Esophagus (tissue), 2 donors: ENCODE results near the gene CCL4. TPM values are rescaled to one million over a fixed set of nuclear protein-coding genes. Genes with fewer than 3 reads are reported as not detected.
"Not testable (repeated sequence)": the region's sequence is repeated elsewhere in the genome, so short reads cannot be mapped to it uniquely, and the experiment has no call there.

Experiments
- H3K27ac ChIP-seq, 2 donors: one replicate each; pipeline ENCODE4 v1.5.1; 2013; ENCODE audit warnings: low read depth in 2 of 2, mild to moderate bottlenecking in 2 of 2, inconsistent platforms in 1 of 2, low read length in 1 of 2, moderate library complexity in 1 of 2
- H3K27me3 ChIP-seq, 2 donors: one replicate each; pipeline ENCODE4 v1.6.1; 2013; ENCODE audit warnings: low read length in 2 of 2, control low read depth in 1 of 2, mild to moderate bottlenecking in 1 of 2; ENCODE audit not compliant: insufficient read depth in 2 of 2, control insufficient read depth in 1 of 2
- H3K36me3 ChIP-seq, 2 donors: one replicate each; pipeline ENCODE4 v1.6.1; 2013; ENCODE audit warnings: low read length in 1 of 2; ENCODE audit not compliant: control insufficient read depth in 2 of 2, insufficient read depth in 2 of 2
- H3K4me1 ChIP-seq, 2 donors: one replicate each; pipeline ENCODE4 v1.6.1; 2013; ENCODE audit warnings: low read length in 1 of 2; ENCODE audit not compliant: control insufficient read depth in 2 of 2, insufficient read depth in 2 of 2
- H3K4me3 ChIP-seq, 2 donors: one replicate each; pipeline ENCODE4 v1.5.1; 2013; ENCODE audit warnings: low read length in 2 of 2, mild to moderate bottlenecking in 2 of 2, low read depth in 1 of 2, moderate library complexity in 1 of 2
- H3K9me3 ChIP-seq, 2 donors: one replicate each; pipeline ENCODE4 v1.6.1; 2013; ENCODE audit warnings: mild to moderate bottlenecking in 2 of 2, low read depth in 1 of 2, low read length in 1 of 2, moderate library complexity in 1 of 2; ENCODE audit not compliant: control insufficient read depth in 2 of 2, insufficient read depth in 1 of 2
- WGBS, 2 donors: extraction: QIAGEN DNeasy Blood & Tissue Kit; methylation state at CpG; one replicate each; pipeline ENCODE4 v1.1.7; 2013; 5-methylcytosine and 5-hydroxymethylcytosine counted together
- polyA plus RNA-seq, 2 donors: library from polyadenylated mRNA; stranded (reverse); fragments of 200-250 nt; gene quantifications; one replicate each; pipeline ENCODE4 v1.2.3, GENCODE V29; 2013
- donor health status: healthy with polysubstance abuse.
- donor health status: Bipolar disorder and iron deficiency.

The CCL4 gene
- polyA plus RNA-seq, 2 donors, result 1.8 TPM

DNA sequence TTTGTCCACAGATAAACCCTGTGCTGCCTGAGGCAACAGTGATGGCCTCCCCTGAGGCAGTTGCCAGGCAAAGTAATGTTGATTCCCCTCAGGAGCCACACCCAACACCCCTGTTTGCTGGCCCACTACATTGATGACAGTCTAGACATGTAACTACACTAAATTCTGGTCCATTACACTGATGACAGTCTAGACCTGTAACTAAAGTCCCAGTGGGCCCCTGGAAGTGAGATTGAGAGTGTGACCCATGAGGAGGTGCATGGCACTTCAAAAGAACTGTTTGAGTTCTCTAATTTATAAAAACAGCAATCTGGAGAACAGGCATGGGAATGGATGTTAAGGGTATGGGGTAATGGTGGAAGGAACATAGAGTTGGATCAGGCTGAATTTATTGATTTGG lies 8.9 kb downstream of the CCL4 start:
- Histone ChIP-seq H3K27me3 (no peaks in the 10 kb centered on the region), H3K4me1 (no peaks in the 10 kb centered on the region), H3K9me3 (peaks cover 0 to 3% of the 10 kb centered on the region in 2 donors), H3K27ac (no peak overlapping the region), H3K4me3 (no peak overlapping the region), H3K36me3 (no peaks in the 10 kb centered on the region)

DNA sequence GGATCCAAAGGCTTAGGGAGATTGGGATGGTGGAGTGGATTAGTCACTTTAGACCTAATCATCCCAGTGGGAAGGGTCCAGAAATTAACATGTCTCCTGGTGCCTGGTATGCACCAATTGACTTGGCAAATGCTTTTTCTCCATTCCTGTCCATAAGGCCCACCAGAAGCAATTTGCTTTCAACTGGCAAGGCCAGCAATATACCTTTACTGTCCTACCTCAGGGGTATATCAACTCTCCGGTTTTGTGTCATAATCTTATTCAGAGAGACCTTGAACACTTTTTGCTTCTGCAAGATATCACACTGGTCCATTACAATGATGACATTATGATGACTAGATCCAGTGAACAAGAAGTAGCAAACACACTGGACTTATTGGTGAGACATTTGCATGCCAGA lies 9.5 kb downstream of the CCL4 start:
- H3K27me3 ChIP-seq, H3K4me3 ChIP-seq, H3K9me3 ChIP-seq, H3K36me3 ChIP-seq, H3K27ac ChIP-seq, H3K4me1 ChIP-seq: not testable (repeated sequence)
- WGBS, 2 donors, result 77 to 92% methylated on average over 1 of the region's 1 CpG

DNA sequence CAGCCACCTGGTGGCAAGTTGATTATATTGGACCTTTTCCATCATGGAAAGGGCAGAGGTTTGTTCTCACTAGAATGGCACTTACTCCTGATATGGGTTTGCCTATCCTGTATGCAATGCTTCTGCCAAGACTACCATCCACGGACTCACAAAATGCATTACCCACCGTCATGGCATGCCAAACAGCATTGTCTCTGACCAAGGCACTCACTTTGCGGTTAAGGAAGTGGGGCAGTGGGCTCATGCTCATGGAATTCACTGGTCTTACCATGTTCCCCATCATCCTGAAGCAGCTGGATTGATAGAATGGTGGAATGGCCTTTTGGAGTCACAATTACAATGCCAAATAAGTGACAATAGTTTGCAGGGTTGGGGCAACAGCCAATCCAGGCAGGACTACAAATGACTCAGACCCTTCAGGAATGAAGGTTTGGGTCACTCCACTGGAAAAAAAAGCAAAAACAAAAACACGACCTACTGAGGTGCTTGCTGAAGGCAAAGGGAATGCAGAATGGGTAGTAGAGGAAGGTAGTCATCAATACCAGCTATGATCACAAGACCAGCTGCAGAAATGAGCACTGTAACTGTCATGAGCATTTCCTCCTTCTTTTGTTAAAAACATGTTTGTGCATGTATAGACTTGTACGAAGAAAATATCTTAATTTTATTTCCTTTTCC lies 11.5 kb downstream of the CCL4 start:
- not testable (repeated sequence) for H3K36me3 ChIP-seq, H3K27ac ChIP-seq, H3K9me3 ChIP-seq, H3K27me3 ChIP-seq, H3K4me1 ChIP-seq, H3K4me3 ChIP-seq
- WGBS, 2 donors, result 80 to 81% methylated on average over 5 of the region's 5 CpGs

DNA sequence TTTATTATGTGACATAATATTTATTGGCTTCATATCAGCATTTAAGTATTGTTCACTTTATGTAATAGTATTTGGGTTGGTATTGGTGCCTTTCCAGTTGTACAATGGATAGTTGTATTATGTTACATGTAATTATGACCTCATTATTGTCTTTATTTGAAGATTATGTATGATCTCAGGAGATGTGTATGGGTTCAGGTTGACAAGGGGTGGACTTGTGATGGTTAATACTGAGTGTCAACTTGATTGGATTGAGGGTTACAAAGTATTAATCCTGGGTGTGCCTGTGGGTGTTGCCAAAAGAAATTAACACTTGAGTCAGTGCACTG lies 12.0 kb downstream of the CCL4 start:
- not testable (repeated sequence) for H3K9me3 ChIP-seq, H3K27me3 ChIP-seq, H3K36me3 ChIP-seq, H3K27ac ChIP-seq, H3K4me1 ChIP-seq, H3K4me3 ChIP-seq

DNA sequence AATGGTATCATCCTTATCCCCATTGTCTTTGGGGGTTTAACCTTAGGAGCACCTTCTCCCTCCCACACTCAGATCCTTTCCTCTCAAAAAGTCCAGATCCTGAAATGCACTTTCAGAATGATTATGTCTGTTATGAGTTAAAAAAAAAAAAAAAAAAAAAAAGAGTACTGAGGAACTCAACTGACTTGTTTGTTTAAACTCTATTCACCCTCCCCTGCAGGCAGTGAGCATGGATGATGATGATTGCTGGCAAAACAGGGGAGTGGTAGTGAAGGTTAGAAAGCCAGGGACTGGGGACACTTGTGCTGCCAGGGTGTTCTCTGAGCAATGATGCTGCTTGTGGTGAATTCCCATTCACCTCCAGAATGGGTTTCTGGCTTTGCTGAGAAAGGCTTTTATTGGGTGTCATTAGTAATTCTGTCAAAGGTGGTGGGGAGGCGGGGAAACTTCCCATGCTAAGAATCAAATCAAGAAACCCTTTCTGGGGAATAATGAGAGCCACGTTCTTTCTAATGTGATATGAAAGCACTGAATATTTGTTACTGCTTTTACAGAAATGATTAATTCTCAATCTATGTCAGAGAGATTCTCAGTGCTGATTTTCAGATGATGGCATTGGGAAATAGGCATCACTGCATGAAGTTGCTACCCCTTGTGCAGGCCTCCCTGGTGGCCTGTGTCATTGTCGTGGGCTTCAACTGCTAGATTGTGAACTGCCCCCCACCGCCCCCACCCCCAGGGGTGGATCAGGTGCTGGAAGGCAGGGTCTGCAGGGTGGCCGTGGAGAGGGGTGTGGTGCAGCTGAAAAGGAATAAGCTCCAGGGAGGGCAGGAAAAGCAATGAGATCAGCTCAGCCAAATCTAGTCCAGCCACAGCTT lies 14.1 kb downstream of the CCL4 start:
- no peak overlapping the region for H3K27ac ChIP-seq
- no peaks in the 10 kb centered on the region for H3K27me3 ChIP-seq
- H3K36me3 ChIP-seq, result no peaks in the 10 kb centered on the region
- H3K4me3 ChIP-seq, result no peak overlapping the region
- 33 to 42% methylated on average over 5 of the region's 5 CpGs for WGBS, 2 donors
- H3K9me3 ChIP-seq, result no peaks in the 10 kb centered on the region
- no peaks in the 10 kb centered on the region for H3K4me1 ChIP-seq

DNA sequence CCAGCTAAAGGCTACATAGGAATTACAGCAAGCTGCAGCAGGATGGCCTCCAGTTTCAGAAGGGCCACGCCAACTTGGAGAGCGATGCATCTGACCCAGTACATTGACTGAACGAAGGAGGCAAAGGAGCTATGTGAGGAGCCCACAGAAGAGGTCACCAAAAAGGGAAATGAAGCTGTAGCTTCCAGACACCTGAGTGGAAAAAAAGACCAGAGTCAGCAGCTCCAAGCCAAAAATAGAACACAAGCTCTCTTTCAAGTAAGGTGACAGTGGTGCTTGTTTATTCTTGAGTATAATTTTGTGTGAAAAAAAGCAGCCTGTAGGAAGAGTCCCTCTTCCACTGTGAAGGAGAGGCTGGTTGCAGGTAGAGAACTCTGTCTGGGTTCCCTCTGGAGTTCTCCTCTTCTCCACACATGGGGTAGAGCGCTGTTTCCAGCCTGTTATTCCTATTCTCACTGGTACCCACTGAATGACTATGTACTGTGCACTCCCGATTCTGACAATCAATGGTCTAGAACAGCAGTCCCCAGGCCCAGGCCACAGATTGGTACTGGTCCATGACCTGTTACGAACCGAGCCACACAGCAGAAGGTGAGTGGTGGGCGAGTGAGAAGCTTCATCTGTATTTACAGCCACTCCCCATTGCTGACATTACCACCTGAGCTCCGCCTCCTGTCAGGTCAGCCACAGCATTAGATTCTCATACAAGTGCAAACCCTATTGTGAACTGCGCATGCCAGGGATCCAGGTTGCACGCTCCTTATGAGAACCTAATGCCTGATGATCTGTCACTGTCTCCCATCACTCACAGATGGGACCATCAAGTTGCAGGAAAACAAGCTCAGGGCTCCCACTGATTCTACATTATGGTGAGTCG lies 15.1 kb downstream of the CCL4 start:
- Histone ChIP-seq H3K36me3 (no peaks in the 10 kb centered on the region), H3K9me3 (no peaks in the 10 kb centered on the region), H3K4me3 (no peak overlapping the region), H3K27me3 (no peaks in the 10 kb centered on the region), H3K4me1 (no peaks in the 10 kb centered on the region), H3K27ac (no peak overlapping the region)
- 88 to 90% methylated on average over 12 of the region's 12 CpGs for WGBS, 2 donors

DNA sequence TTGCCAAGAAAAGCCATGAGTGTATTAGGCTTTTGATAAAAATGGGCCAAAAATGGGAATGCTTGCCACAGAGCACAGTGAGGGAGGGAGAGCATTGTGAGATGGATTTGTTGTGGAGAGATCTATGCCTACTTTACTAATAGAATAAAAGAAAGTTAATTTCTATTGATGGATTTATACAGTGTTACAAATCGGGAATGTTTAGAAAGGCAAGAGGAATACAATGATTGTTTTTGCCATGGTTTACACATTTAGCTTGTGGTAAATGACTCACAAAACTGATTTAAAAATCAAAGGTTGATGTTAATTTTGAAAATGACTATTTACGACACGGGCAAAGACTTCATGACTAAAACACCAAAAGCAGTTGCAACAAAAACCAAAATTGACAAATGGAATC lies 16.6 kb downstream of the CCL4 start:
- Histone ChIP-seq H3K27ac (no peak overlapping the region), H3K4me1 (no peaks in the 10 kb centered on the region), H3K9me3 (peaks cover 2 to 5% of the 10 kb centered on the region in 2 donors), H3K36me3 (no peaks in the 10 kb centered on the region), H3K27me3 (no peaks in the 10 kb centered on the region), H3K4me3 (no peak overlapping the region)
- 62 to 72% methylated on average over 3 of the region's 3 CpGs for WGBS, 2 donors

DNA sequence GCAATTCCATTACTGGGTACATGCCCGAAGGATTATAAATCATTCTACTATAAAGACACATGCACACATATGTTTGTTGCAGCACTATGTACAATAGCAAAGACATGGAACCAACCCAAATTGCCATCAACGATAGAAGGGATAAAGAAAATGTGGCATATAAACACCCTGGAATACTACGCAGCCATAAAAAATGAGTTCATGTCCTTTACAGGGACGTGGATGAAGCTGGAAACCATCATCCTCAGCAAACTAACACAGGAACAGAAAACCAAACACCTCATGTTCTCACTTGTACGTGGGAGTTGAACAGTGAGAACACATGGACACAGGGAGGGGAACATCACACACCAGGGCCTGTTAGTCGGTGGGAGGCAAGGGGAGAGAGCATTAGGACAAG lies 17.5 kb downstream of the CCL4 start:
- H3K4me1 ChIP-seq, H3K4me3 ChIP-seq, H3K9me3 ChIP-seq, H3K36me3 ChIP-seq, H3K27ac ChIP-seq, H3K27me3 ChIP-seq: not testable (repeated sequence)
- 69 to 75% methylated on average over 6 of the region's 6 CpGs for WGBS, 2 donors

DNA sequence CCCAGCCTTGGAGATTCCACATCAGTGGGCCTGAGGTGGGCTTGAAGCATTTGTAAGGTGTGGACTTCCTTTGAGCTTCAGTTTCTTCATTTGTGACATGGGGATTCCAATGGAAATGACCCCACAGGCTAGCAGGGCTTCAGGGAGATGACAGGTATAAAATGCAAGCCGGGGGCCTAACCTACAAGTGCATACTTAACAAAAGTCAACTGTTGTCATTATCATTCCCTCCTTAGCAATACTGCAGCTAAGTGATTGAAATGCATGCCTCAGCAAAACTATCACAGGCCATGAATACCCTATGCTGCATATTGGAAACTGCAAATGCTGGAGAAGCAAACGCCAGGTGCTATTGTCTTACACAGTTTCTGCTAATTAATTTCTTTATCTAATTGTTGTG lies 19.8 kb downstream of the CCL4 start:
- H3K36me3 ChIP-seq, result no peaks in the 10 kb centered on the region
- H3K27me3 ChIP-seq, result no peaks in the 10 kb centered on the region
- 82 to 83% methylated on average over 2 of the region's 2 CpGs for WGBS, 2 donors

More for the DNA sequence above, 19.8 kb downstream of the CCL4 start:
- no peaks in the 10 kb centered on the region for H3K4me1 ChIP-seq
- peaks cover 6 to 9% of the 10 kb centered on the region in 2 donors for H3K9me3 ChIP-seq
- no peak overlapping the region for H3K27ac ChIP-seq
- no peak overlapping the region for H3K4me3 ChIP-seq
